B cell (primary cell): Measurements from ENCODE around the gene DYNC2H1. TPM values are rescaled to one million over a fixed set of nuclear protein-coding genes. Genes with fewer than 3 reads are reported as not detected.

Experiments
- ATAC-seq: fragments of 200-7000 bp; cut with Tn5 transposase; one replicate; pipeline ENCODE4 v1.10.0; 2021; ENCODE audit warnings: low read depth, mild to moderate bottlenecking, moderate number of reproducible peaks, moderate library complexity
- CTCF ChIA-PET: fragments of 350-600 bp; sonication (Branson Sonifier 250); formaldehyde crosslinking; loops from one replicate; lab custom pipeline; 2021; ENCODE audit warnings: antibody characterized with exemption, inconsistent platforms; lab: Charles Lee
- POLR2A ChIA-PET: fragments of 350-600 bp; sonication (Branson Sonifier 250); formaldehyde crosslinking; loops from one replicate; lab custom pipeline; 2021; ENCODE audit warnings: antibody characterized with exemption; lab: Charles Lee
- DNase-seq: peaks from one replicate; pipeline ENCODE4 v3.0.0; 2013
- H2AFZ ChIP-seq: 2 replicates; pipeline ENCODE4 v1.6.1; 2012; ENCODE audit warnings: mild to moderate bottlenecking, low read depth, low read length; ENCODE audit not compliant: insufficient read depth, poor library complexity, severe bottlenecking
- H3K27ac ChIP-seq, 2 donors: 1 replicate in 1 of 2; 2 replicates in 1 of 2; pipeline ENCODE4 v1.5.1; 2012 to 2013; ENCODE audit warnings: low read length in 2 of 2, mild to moderate bottlenecking in 2 of 2, moderate library complexity in 1 of 2
- H3K27me3 ChIP-seq, 4 experiments: fragments of 200-600 bp in 1 of 4; sonication (generic) in 1 of 4; replicated peaks in 1 of 4; 1 replicate in 2 of 4; 2 replicates in 2 of 4; pipeline versions ENCODE4 v1.6.1 to v1.7.0; 2013 to 2016; ENCODE audit warnings: low read length in 3 of 4, mild to moderate bottlenecking in 2 of 4, mixed read lengths in 1 of 4, moderate library complexity in 1 of 4; ENCODE audit not compliant: insufficient read depth in 4 of 4, control insufficient read depth in 3 of 4; ENCODE audit errors: control extremely low read depth in 1 of 4
- H3K36me3 ChIP-seq, 2 experiments: replicated peaks in 1 of 2; 1 replicate in 1 of 2; 2 replicates in 1 of 2; pipeline versions ENCODE4 v1.6.1 to v1.7.1; 2013; ENCODE audit warnings: low read length in 1 of 2; ENCODE audit not compliant: insufficient read depth in 2 of 2, control insufficient read depth in 1 of 2; ENCODE audit errors: control extremely low read depth in 1 of 2, extremely low read depth in 1 of 2
- H3K4me1 ChIP-seq, 2 donors: fragments of 200-600 bp in 1 of 2; sonication (generic) in 1 of 2; 1 replicate in 1 of 2; 2 replicates in 1 of 2; pipeline versions ENCODE4 v1.5.1 to v1.6.1; 2013 to 2017; ENCODE audit warnings: low read length in 2 of 2; ENCODE audit not compliant: control insufficient read depth in 2 of 2, insufficient read depth in 2 of 2
- H3K4me2 ChIP-seq: replicated peaks from 2 replicates; pipeline ENCODE3; 2012; ENCODE audit warnings: mild to moderate bottlenecking, low read depth, low read length; ENCODE audit not compliant: poor library complexity, severe bottlenecking
- H3K4me3 ChIP-seq, 5 experiments: fragments of 200-600 bp in 1 of 5; sonication (generic) in 1 of 5; 1 replicate in 3 of 5; 2 replicates in 2 of 5; pipeline versions ENCODE4 v1.5.1 to v1.7.0; 2011 to 2016; ENCODE audit warnings: low read length in 4 of 5, mild to moderate bottlenecking in 4 of 5, low read depth in 2 of 5, control low read depth in 1 of 5, moderate library complexity in 1 of 5; ENCODE audit not compliant: insufficient read depth in 1 of 5; ENCODE audit errors: control extremely low read depth in 1 of 5, extremely low read depth in 1 of 5
- H3K79me2 ChIP-seq: fragments of 200-600 bp; sonication (generic); one replicate; pipeline ENCODE4 v1.6.0; 2016; ENCODE audit warnings: low read length; ENCODE audit not compliant: control insufficient read depth, insufficient read depth
- H3K9ac ChIP-seq: fragments of 200-600 bp; sonication (generic); 2 replicates; pipeline ENCODE4 v1.6.1; 2017; ENCODE audit warnings: mild to moderate bottlenecking, low read length, moderate library complexity
- H3K9me3 ChIP-seq, 3 donors: one replicate each; pipeline versions ENCODE4 v1.6.1 to v1.7.1; 2013; ENCODE audit warnings: low read length in 2 of 3; ENCODE audit not compliant: control insufficient read depth in 2 of 3, insufficient read depth in 1 of 3; ENCODE audit errors: control extremely low read depth in 1 of 3
- H4K20me1 ChIP-seq: 2 replicates; pipeline ENCODE4 v1.6.0; 2012; ENCODE audit warnings: mild to moderate bottlenecking, low read length; ENCODE audit not compliant: insufficient read depth, control insufficient read depth, poor library complexity, severe bottlenecking
- H3K27ac Mint-ChIP-seq: one replicate; pipeline ENCODE4 v1.8.0; 2021; ENCODE audit warnings: mixed read lengths
- H3K27me3 Mint-ChIP-seq: one replicate; pipeline ENCODE4 v1.8.0; 2021; ENCODE audit warnings: mixed read lengths
- H3K4me1 Mint-ChIP-seq: one replicate; pipeline ENCODE4 v1.8.0; 2021; ENCODE audit warnings: mixed read lengths
- H3K4me3 Mint-ChIP-seq: one replicate; pipeline ENCODE4 v1.8.0; 2021; ENCODE audit warnings: mixed read lengths
- H3K9me3 Mint-ChIP-seq: one replicate; pipeline ENCODE4 v1.8.0; 2022; ENCODE audit warnings: mixed read lengths; ENCODE audit not compliant: insufficient read depth
- EZH2 ChIP-seq: IDR thresholded peaks from 2 replicates; pipeline ENCODE4 v1.6.1; 2012; ENCODE audit warnings: borderline replicate concordance, low read depth, mild to moderate bottlenecking, moderate library complexity, low read length; ENCODE audit not compliant: insufficient read depth, poor library complexity, severe bottlenecking
- WGBS: methylation state at CpG from one replicate; pipeline ENCODE4 v1.1.5; 2013; ENCODE audit warnings: missing lambda C conversion rate; ENCODE audit not compliant: insufficient coverage; 5-methylcytosine and 5-hydroxymethylcytosine counted together
- intact Hi-C: fragments of 100-400 bp; cut with micrococcal nuclease; formaldehyde crosslinking; loops from one replicate; pipeline ENCODE4 v1.10.0; 2022
- polyA plus RNA-seq: library from polyadenylated mRNA; depleted of rRNA; stranded (reverse); fragments of >200 nt; gene quantifications from 2 replicates; pipeline ENCODE4 v1.2.3, GENCODE V29; 2012
- total RNA-seq, 2 donors: library from RNA; stranded (reverse); fragments of 120-200 nt in 1 of 2; gene quantifications; 1 replicate in 1 of 2; 2 replicates in 1 of 2; pipeline versions ENCODE4 v1.2.3 to v1.2.4, GENCODE V29; 2013 to 2022
- TF ChIP-seq, protein P1 (sequence below): fragments of 200-600 bp; IDR thresholded peaks from one replicate; pipeline ENCODE4 v1.8.0; 2022; ENCODE audit warnings: antibody characterized with exemption, mild to moderate bottlenecking

The DYNC2H1 gene
- total and polyA plus RNA-seq, 2 donors (not counting 1 experiment from before 2014, with no cell fraction given) = 0.92 to 7.8 TPM

DNA sequence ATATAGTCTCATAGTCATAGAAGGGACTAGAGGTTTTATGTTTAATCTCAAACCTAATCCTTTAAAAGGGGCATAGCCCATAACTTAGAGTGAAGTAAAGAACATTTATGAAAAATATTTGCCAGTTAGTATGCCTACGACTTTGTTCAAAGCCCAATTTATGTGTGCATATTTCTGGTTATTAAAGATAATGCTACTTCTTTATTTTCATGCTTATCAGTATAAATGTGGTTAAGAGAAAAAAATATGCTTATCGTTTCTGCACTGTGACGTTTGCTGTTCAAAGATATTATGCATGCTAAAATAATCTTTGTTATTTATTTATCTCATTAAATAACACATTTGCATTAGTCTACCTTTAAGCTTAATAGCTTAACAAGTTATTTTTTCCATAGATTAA, 343.9 kb downstream of the DYNC2H1 start:
- H3K9me3 ChIP-seq = no peaks in the 10 kb centered on the region
- no peaks in the 10 kb centered on the region for H3K9me3 Mint-ChIP-seq
- ATAC-seq (no peak), DNase-seq (no peak)
- H3K4me3 ChIP-seq = no peak overlapping the region
- POLR2A ChIA-PET = no interaction called here
- peaks cover 2% of the 10 kb centered on the region for H3K4me1 Mint-ChIP-seq
- H3K27me3 Mint-ChIP-seq = no peaks in the 10 kb centered on the region
- H3K4me3 Mint-ChIP-seq = no peak overlapping the region
- no peaks in the 10 kb centered on the region for H3K36me3 ChIP-seq
- no peak overlapping the region for H3K4me2 ChIP-seq
- CTCF ChIA-PET = no interaction called here
- H3K4me1 ChIP-seq = no peaks in the 10 kb centered on the region
- no peaks in the 10 kb centered on the region for H3K27me3 ChIP-seq
- WGBS = no CpG with 5 or more reads among the region's 3 CpGs
- no peak overlapping the region for H3K27ac Mint-ChIP-seq
- H2AFZ ChIP-seq = no peak overlapping the region
- no peak for TF ChIP-seq EZH2
- TF ChIP-seq, protein P1, sequence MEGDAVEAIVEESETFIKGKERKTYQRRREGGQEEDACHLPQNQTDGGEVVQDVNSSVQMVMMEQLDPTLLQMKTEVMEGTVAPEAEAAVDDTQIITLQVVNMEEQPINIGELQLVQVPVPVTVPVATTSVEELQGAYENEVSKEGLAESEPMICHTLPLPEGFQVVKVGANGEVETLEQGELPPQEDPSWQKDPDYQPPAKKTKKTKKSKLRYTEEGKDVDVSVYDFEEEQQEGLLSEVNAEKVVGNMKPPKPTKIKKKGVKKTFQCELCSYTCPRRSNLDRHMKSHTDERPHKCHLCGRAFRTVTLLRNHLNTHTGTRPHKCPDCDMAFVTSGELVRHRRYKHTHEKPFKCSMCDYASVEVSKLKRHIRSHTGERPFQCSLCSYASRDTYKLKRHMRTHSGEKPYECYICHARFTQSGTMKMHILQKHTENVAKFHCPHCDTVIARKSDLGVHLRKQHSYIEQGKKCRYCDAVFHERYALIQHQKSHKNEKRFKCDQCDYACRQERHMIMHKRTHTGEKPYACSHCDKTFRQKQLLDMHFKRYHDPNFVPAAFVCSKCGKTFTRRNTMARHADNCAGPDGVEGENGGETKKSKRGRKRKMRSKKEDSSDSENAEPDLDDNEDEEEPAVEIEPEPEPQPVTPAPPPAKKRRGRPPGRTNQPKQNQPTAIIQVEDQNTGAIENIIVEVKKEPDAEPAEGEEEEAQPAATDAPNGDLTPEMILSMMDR = no peak
- H4K20me1 ChIP-seq = no peaks in the 10 kb centered on the region
- H3K79me2 ChIP-seq = no peaks in the 10 kb centered on the region
- H3K27ac ChIP-seq = no peak overlapping the region
- intact Hi-C loops = no loop called here
- no peak overlapping the region for H3K9ac ChIP-seq

DNA sequence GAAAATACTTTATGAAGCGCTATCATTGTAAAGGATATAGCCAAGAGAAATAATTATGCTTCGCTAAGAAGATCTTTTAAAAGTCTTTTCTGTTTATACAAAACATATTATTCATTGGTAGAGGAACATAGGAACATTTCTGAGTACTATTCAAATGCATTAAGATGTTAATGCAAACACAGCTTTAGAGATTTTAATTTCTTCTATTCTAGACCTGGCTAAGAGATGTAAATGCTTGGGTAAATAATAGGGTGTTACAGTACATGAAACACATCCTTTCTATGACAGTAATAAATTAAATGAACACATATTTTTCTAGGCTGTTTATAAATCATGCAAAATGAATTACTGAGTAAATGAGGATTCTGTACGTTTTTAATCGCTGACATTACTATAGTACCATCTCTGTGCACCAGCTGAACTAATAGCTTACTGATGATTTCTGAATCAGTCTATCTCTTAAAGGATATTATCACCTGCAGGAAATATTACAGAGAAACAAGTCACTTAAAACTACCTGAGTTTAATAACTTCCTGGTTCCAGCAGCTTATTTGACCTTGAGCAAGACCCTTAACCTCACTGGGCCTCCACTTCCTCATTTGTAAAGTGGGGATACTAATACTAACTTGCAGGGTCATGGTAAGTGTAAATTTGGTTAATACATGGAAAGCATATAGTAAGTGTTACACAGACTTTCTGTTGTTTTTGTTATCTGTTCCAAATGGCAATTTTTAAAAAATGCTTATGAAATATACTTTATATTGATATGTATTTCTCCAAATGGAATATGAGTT, 344.9 kb downstream of the DYNC2H1 start:
- WGBS = no CpG with 5 or more reads among the region's 4 CpGs
- POLR2A ChIA-PET = no interaction called here
- Mint-ChIP-seq H3K4me3 (no peak overlapping the region), H3K27me3 (no peaks in the 10 kb centered on the region), H3K9me3 (no peaks in the 10 kb centered on the region), H3K4me1 (peaks cover 2% of the 10 kb centered on the region), H3K27ac (no peak overlapping the region)
- intact Hi-C loops = no loop called here
- ATAC-seq (no peak), DNase-seq (no peak)
- H3K4me2 ChIP-seq = no peak overlapping the region
- H3K4me1 ChIP-seq = no peaks in the 10 kb centered on the region
- CTCF ChIA-PET = no interaction called here
- no peaks in the 10 kb centered on the region for H4K20me1 ChIP-seq
- H2AFZ ChIP-seq = no peak overlapping the region
- H3K4me3 ChIP-seq = no peak overlapping the region
- no peak for TF ChIP-seq EZH2
- TF ChIP-seq, protein P1 = no peak
- H3K36me3 ChIP-seq = no peaks in the 10 kb centered on the region
- H3K27ac ChIP-seq = no peak overlapping the region
- no peaks in the 10 kb centered on the region for H3K27me3 ChIP-seq
- no peak overlapping the region for H3K9ac ChIP-seq
- H3K9me3 ChIP-seq = no peaks in the 10 kb centered on the region
- H3K79me2 ChIP-seq = no peaks in the 10 kb centered on the region
